Gastrocnemius medialis (tissue), 4 donors: ENCODE results near the gene ENTPD1. TPM values are rescaled to one million over a fixed set of nuclear protein-coding genes. Genes with fewer than 3 reads are reported as not detected.
"Not testable (repeated sequence)": the region's sequence is repeated elsewhere in the genome, so short reads cannot be mapped to it uniquely, and the experiment has no call there.

Experiments used
- ATAC-seq, 2 donors: fragments of 150-250 bp; one replicate each; pipeline ENCODE4 v1.9.1; 2016
- DNase-seq, 2 donors: peaks; one replicate each; pipeline ENCODE4 v3.0.0-alpha.2; 2019
- H3K27ac ChIP-seq, 4 donors: fragments of 200-600 bp; sonication (generic); 1 replicate in 1 of 4; 2 replicates in 3 of 4; pipeline ENCODE4 v1.5.1; 2016 to 2018; ENCODE audit warnings: mild to moderate bottlenecking in 2 of 4, moderate library complexity in 1 of 4
- H3K27me3 ChIP-seq, 3 donors: fragments of 200-600 bp; sonication (generic) in 2 of 3; 1 replicate in 1 of 3; 2 replicates in 2 of 3; pipeline versions ENCODE4 v1.5.1 to v1.6.0; 2016 to 2019; ENCODE audit warnings: mild to moderate bottlenecking in 1 of 3, moderate library complexity in 1 of 3
- H3K36me3 ChIP-seq, 2 donors: fragments of 200-600 bp; sonication (generic) in 1 of 2; one replicate each; pipeline ENCODE4 v1.5.1; 2017 to 2018
- H3K4me1 ChIP-seq, 2 donors: fragments of 200-600 bp; sonication (generic) in 1 of 2; one replicate each; pipeline ENCODE4 v1.5.1; 2016 to 2017; ENCODE audit warnings: mild to moderate bottlenecking in 2 of 2
- H3K4me3 ChIP-seq, 4 donors: fragments of 200-600 bp; sonication (generic) in 3 of 4; 1 replicate in 1 of 4; 2 replicates in 3 of 4; pipeline ENCODE4 v1.5.1; 2016 to 2019; ENCODE audit warnings: mild to moderate bottlenecking in 2 of 4
- H3K9me3 ChIP-seq, 3 donors: fragments of 200-600 bp; sonication (generic) in 2 of 3; 1 replicate in 1 of 3; 2 replicates in 2 of 3; pipeline ENCODE4 v1.5.1; 2016 to 2019
- POLR2A ChIP-seq, 2 donors: fragments of 450-650 bp; IDR thresholded peaks; one replicate each; pipeline ENCODE4 v1.6.1; 2017; ENCODE audit warnings: antibody characterized with exemption in 2 of 2, mild to moderate bottlenecking in 2 of 2, moderate library complexity in 2 of 2
- in situ Hi-C, 4 donors: fragments of 200-750 bp; cut with MboI; loops; one replicate each; pipeline versions ENCODE4 v1.15.0 to v1.8.0; 2017; ENCODE audit warnings: low sequenced_read_pairs in 4 of 4
- intact Hi-C: fragments of 100-400 bp; cut with DNase I; formaldehyde crosslinking; loops from one replicate; pipeline ENCODE4 v1.15.1; 2023; ENCODE audit warnings: low total_unique reads
- total RNA-seq, 4 donors: library from RNA; depleted of rRNA; stranded (reverse); fragments of >200 nt; gene quantifications; one replicate each; pipeline versions ENCODE4 v1.1.0 to v1.2.3, GENCODE V29; 2016
- TF ChIP-seq, protein P1 (sequence below), 5 experiments: fragments of 450-650 bp in 3 of 5; fragments of 200-600 bp in 2 of 5; sonication (generic) in 2 of 5; IDR thresholded peaks in 4 of 5; conservative IDR thresholded peaks in 1 of 5; 1 replicate in 4 of 5; 2 replicates in 1 of 5; pipeline ENCODE4 v1.5.1; 2016 to 2019; ENCODE audit warnings: antibody characterized with exemption in 5 of 5, mild to moderate bottlenecking in 3 of 5, moderate library complexity in 3 of 5

The ENTPD1 gene
- total RNA-seq, 4 donors from 2014 or later = 1.7 to 6.9 (median 3.8) TPM

DNA sequence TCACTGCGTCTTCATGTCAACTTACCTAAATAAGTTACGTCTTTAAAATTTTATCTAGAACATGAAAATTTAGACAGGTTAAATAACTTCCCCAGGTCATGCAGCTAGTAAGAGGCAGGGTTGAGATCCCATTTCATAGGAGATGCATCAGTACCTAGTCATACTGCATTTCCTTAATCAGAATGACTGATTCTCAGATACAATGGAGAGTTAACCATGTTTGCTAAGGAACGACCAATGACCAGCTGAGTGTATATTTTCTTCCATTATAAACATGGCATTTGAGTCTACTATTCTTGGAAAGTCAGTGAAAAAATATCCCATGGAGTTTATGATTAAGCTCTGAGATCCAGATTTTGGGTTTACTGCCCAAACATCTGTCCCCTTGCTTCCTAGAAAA is 39.6 kb downstream of the ENTPD1 start:
- no peak for TF ChIP-seq POLR2A (IDR thresholded peaks at IDR 0.05)
- TF ChIP-seq, protein P1, sequence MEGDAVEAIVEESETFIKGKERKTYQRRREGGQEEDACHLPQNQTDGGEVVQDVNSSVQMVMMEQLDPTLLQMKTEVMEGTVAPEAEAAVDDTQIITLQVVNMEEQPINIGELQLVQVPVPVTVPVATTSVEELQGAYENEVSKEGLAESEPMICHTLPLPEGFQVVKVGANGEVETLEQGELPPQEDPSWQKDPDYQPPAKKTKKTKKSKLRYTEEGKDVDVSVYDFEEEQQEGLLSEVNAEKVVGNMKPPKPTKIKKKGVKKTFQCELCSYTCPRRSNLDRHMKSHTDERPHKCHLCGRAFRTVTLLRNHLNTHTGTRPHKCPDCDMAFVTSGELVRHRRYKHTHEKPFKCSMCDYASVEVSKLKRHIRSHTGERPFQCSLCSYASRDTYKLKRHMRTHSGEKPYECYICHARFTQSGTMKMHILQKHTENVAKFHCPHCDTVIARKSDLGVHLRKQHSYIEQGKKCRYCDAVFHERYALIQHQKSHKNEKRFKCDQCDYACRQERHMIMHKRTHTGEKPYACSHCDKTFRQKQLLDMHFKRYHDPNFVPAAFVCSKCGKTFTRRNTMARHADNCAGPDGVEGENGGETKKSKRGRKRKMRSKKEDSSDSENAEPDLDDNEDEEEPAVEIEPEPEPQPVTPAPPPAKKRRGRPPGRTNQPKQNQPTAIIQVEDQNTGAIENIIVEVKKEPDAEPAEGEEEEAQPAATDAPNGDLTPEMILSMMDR (IDR thresholded peaks at IDR 0.05 in 4 of 5, conservative IDR thresholded peaks at IDR 0.05 in 1 of 5) = no peak
- DNase-seq (no peak), ATAC-seq (no peak)
- Histone ChIP-seq H3K4me1 (peaks cover 0 to 3% of the 10 kb centered on the region in 2 donors), H3K27ac (no peak overlapping the region), H3K36me3 (no peaks in the 10 kb centered on the region), H3K27me3 (no peaks in the 10 kb centered on the region), H3K4me3 (no peak overlapping the region), H3K9me3 (no peaks in the 10 kb centered on the region)
- in situ Hi-C loops (no loop called here), intact Hi-C loops (no loop called here)

DNA sequence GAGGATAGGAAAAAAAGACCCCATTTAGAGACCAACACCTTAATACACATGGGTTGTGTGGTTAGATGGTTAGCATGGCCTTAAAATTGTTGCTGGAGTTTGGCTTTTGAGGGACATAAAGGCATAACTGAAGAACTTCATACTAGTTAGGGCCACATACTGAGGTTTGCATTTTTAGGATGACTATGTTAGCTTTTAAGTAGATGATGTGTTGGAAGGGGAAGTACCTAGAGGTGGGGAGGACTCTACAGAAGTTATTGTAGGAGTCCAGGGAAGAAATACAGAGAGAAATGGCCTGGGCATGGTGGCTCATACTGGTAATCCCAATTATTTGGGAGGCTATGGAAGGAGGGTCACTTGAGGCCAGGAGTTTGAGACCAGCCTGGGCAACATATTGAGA is 40.5 kb downstream of the ENTPD1 start:
- DNase-seq (no peak), ATAC-seq (no peak)
- Histone ChIP-seq H3K27me3 (no peaks in the 10 kb centered on the region), H3K4me3 (no peak overlapping the region), H3K27ac (no peak overlapping the region), H3K4me1 (peaks cover 0 to 3% of the 10 kb centered on the region in 2 donors), H3K9me3 (no peaks in the 10 kb centered on the region), H3K36me3 (no peaks in the 10 kb centered on the region)
- in situ Hi-C loops = no loop called here
- no peak for TF ChIP-seq POLR2A (IDR thresholded peaks at IDR 0.05)
- TF ChIP-seq, protein P1 (IDR thresholded peaks at IDR 0.05 in 4 of 5, conservative IDR thresholded peaks at IDR 0.05 in 1 of 5) = no peak
- intact Hi-C loops = no loop called here

DNA sequence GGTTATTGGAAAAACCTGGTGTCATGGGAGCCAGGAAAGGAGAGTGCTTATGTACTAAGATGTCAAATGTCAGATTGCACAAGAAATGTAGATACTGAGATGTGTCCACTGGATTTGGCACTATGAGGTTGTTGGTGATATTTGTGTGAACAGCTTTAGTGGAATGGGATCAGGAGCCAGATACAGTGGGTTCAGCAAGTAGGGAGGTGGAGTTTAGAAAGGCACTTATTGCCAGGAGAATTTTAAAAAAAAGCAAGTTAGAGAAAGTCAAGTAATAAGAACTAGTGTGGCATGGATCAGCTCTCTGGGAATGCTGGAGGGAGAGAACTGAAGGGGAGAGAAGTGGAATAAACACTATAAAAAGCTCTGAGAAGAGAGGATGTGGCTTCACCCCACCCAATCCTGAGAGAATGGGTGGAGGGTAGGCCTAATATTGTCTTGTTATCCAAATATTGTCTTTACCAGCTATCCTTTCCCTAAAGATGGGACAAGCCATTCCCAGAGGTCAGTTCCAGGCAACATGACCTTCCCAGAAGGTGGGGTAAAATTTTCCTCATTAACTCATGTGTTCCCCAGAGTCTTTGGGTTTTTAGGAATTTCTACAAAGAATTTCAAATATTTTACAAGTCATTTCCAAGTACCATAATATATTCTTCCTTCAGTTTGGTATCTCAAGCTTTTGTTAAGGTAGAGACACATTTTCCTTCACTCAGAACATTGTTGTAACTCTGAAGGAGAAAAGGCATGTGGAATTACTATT is 42.3 kb downstream of the ENTPD1 start:
- Histone ChIP-seq H3K27me3 (no peaks in the 10 kb centered on the region), H3K27ac (no peak overlapping the region), H3K36me3 (no peaks in the 10 kb centered on the region), H3K9me3 (no peaks in the 10 kb centered on the region), H3K4me1 (peaks cover 0 to 1% of the 10 kb centered on the region in 2 donors), H3K4me3 (no peak overlapping the region)
- ATAC-seq = no peak
- in situ Hi-C loops (no loop called here), intact Hi-C loops (no loop called here)
- TF ChIP-seq POLR2A (IDR thresholded peaks at IDR 0.05) = no peak
- TF ChIP-seq, protein P1 (IDR thresholded peaks at IDR 0.05 in 4 of 5, conservative IDR thresholded peaks at IDR 0.05 in 1 of 5) = no peak
- DNase-seq = no peak

DNA sequence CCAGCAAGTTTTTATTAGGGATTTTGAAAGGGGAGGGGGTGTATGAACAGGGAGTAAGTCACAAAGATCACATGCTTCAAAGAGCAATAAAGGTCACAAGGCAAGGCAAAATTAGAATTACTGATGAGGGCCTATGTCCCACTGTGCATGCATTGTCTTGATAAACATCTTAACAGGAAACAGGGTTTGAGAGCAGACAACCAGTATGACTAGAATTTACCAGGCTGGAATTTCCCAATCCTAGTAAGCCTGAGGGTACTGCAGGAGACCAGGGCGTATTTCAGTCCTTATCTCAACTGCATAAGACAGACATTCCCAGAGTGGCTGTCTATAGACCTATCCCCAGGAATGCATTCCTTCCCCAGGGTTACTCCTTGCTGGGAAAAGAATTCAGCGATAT is 44.3 kb downstream of the ENTPD1 start:
- intact Hi-C loops = not testable (repeated sequence)

DNA sequence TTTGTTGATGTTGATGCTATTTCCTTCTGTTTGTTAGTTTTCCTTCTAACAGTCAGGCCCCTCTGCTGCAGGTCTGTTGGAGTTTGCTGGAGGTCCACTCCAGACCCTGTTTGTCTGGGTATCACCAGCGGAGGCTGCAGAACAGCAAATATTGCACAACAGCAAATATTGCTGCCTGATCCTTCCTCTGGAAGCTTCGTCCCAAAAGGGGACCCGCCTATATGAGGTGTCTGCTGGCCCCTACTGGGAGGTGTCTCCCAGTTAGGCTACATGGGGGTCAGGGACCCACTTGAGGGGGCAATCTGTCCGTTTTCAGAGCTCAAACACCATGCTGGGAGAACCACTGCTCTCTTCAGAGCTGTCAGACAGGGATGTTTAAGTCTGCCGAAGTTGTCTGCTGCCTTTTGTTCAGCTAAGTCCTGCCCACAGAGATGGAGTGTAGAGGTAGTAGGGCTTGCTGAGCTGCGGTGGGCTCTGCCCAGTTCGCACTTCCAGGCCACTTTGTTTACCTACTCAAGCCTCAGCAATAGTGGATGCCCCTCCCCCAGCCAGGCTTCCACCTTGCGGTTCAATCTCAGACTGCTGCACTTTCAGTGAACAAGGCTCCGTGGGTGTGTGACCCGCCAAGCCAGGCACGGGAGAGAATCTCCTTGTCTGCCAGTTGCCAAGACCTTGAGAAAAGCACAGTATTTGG is 50.9 kb downstream of the ENTPD1 start:
- DNase-seq, H3K36me3 ChIP-seq, in situ Hi-C loops, H3K9me3 ChIP-seq, H3K27ac ChIP-seq, ATAC-seq, H3K4me1 ChIP-seq, H3K27me3 ChIP-seq, intact Hi-C loops, H3K4me3 ChIP-seq: not testable (repeated sequence)

More for the DNA sequence above, 44.3 kb downstream of the ENTPD1 start:
- H3K27ac ChIP-seq, H3K27me3 ChIP-seq, H3K9me3 ChIP-seq, H3K4me1 ChIP-seq, H3K36me3 ChIP-seq, H3K4me3 ChIP-seq, in situ Hi-C loops, DNase-seq, ATAC-seq: not testable (repeated sequence)

DNA sequence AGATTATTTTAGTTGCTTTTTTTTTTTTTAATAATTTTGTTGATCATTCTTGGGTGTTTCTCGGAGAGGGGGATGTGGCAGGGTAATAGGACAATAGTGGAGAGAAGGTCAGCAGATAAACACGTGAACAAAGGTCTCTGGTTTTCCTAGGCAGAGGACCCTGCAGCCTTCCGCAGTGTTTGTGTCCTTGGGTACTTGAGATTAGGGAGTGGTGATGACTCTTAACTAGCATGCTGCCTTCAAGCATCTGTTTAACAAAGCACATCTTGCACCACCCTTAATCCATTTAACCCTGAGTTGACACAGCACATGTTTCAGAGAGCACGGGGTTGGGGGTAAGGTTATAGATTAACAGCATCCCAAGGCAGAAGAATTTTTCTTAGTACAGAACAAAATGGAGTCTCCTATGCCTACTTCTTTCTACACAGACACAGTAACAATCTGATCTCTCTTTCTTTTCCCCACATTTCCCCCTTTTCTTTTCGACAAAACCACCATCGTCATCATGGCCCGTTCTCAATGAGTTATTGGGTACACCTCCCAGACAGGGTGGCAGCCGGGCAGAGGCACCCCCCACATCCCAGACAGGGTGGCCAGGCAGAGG is 52.8 kb downstream of the ENTPD1 start:
- intact Hi-C loops = not testable (repeated sequence)

More for the DNA sequence above, 52.8 kb downstream of the ENTPD1 start:
- ATAC-seq, H3K27me3 ChIP-seq, H3K9me3 ChIP-seq, DNase-seq, H3K27ac ChIP-seq, H3K36me3 ChIP-seq, in situ Hi-C loops, H3K4me1 ChIP-seq, H3K4me3 ChIP-seq: not testable (repeated sequence)
